GM12874 (cell line): ENCODE data around the gene ANO2.

Experiments
- TF ChIP-seq, protein P1 (sequence below): IDR thresholded peaks from 2 replicates; pipeline ENCODE4 v1.5.1; 2011; ENCODE audit warnings: low read depth, mild to moderate bottlenecking, control low read depth, low read length, moderate library complexity; ENCODE audit not compliant: insufficient read depth

ANO2 gene

DNA sequence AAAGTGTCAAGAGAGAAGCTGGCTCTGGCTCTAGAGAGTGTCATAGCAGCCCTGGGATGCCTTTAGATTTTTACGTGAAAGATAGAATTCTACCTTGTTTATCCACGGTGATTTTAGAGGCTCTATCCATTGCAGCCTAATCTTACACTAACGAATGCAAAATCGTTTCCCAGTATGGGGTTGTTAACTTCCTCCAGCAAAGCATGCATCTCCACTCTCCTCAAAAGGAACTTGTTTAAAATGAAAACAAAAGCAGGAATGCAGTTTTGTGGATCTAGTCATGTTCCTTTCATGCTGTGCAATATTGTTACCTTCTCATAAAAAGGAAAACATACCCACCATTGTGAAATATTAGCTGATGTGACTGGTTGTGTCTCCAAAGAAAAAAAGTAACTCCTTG is 88.4 kb downstream of the ANO2 start:
- TF ChIP-seq, protein P1, sequence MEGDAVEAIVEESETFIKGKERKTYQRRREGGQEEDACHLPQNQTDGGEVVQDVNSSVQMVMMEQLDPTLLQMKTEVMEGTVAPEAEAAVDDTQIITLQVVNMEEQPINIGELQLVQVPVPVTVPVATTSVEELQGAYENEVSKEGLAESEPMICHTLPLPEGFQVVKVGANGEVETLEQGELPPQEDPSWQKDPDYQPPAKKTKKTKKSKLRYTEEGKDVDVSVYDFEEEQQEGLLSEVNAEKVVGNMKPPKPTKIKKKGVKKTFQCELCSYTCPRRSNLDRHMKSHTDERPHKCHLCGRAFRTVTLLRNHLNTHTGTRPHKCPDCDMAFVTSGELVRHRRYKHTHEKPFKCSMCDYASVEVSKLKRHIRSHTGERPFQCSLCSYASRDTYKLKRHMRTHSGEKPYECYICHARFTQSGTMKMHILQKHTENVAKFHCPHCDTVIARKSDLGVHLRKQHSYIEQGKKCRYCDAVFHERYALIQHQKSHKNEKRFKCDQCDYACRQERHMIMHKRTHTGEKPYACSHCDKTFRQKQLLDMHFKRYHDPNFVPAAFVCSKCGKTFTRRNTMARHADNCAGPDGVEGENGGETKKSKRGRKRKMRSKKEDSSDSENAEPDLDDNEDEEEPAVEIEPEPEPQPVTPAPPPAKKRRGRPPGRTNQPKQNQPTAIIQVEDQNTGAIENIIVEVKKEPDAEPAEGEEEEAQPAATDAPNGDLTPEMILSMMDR: no peak

- TF ChIP-seq, protein P1: no peak
These were observed 98.1 kb downstream of the ANO2 start for GRCh38 chr12:5846950-5847349.

DNA sequence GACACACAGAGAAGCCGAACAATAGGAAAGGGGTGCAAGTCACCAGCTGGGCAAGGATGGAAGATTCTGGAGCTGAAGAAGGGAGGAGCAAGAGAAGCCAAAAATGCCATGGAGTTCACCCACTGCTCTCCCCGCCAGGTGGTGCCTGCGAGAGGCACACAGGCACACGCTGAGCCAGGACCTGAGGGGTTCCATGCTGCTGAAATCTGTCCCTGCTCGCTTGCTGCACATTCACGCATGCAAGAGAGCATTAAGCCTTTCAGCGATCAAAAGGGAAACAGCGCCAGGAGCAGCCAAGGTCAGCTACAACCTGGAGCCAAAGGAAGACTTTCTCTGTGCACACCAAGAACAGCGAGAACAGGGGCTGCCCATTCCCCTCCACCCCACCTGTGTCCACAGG is 104.1 kb downstream of the ANO2 start:
- TF ChIP-seq, protein P1: no peak

GRCh38 chr12:5830111-5830510 is 114.9 kb downstream of the ANO2 start:
- TF ChIP-seq, protein P1: no peak

DNA sequence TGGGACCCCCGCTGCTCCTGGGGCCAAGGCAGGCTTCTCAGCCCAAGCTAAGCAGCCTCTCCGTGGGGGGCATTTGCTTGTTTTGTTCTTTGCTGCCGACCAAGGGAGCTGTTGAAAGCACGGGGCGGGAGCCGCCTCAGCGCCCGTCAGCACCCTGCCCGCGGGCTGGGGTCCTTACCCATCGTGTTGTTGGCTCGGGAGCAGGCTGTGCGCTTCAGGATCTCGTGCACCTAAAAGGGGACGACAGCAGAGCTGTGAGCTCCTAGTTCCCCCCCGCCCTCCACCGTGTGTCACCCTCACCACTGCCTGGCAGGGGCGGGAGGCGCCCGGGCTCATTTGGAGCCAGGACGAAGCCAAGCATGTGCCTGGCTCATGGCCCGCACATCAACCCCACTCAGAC is 117.5 kb downstream of the ANO2 start:
- TF ChIP-seq, protein P1: no peak

DNA sequence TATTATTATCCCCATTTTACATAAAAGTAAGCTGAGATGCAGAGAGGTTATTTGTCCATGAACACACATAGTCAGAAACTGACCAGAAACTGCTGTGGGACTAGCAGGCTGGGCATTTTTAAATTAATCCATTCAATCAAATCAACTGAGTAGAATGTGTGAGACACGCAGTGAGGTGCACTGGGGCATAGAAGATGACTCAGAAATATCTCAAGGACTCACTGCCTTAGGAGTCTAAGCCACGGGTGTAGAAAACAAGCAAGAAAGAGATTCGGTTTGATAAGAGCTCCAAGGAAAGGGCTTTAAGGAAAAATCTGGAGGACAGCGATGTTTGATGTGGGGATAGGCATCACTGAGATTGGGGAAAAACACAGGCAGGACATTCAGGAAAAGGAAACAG is 127.8 kb downstream of the ANO2 start:
- TF ChIP-seq, protein P1: no peak

DNA sequence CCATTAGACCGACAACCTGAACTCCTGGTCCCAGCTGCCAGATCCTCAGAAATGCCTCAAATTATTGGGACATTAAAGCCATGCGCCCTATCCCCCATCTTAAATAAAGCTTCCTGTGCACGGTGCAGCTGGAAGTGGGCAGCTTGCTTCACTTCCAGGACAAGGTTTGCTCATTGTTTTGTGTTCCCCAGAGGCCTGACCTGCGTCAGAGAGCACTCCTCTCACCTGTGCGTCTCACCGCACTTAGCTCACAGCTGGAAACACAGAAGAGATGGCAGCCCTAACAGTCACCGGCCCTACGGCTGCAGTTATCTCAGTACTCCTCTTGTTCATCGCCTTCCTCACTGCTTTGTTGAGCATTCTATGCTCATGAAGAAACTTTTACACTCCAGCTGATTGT is 135.5 kb downstream of the ANO2 start:
- TF ChIP-seq, protein P1: no peak

DNA sequence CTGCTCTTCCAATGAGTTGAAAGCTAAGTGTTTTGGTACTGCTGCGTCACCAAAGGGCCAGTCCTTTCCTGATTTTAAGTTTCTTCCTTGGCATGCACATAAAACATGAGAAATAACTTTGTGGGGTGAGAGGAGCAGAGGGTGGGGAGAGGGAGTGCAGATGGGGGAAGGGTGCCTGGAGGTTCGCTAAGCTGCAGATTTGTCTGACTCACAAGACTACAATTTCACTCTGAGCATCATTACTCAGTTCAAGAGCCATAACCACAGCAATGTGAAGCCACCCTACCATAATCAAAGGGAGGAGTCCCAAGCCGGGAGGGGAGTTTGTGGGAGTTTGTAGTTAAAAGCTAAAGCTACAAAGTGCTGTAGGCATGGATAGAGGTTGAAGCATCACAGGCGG is 136.1 kb downstream of the ANO2 start:
- TF ChIP-seq, protein P1: no peak
